ENCODE results near the gene HTR3A.
"Not testable (repeated sequence)": the region's sequence is repeated elsewhere in the genome, so short reads cannot be mapped to it uniquely, and the experiment has no call there.

The HTR3A gene

GRCh38 chr11:113974741-113975470 lies at the start of gene HTR3A:
HTR3A (plus strand) TSS chr11:113975108; CDS start chr11:113975326, 218 bp downstream.
- no peak for TF ChIP-seq CTCF (conservative IDR thresholded peaks at IDR 0.05; ENCODE audit: low read depth, low read length)
- no peak for DNase-seq (ENCODE audit: low read depth)
- H3K4me3 ChIP-seq (ENCODE audit: low read length), result no peak within 1 kb of the TSS

DNA sequence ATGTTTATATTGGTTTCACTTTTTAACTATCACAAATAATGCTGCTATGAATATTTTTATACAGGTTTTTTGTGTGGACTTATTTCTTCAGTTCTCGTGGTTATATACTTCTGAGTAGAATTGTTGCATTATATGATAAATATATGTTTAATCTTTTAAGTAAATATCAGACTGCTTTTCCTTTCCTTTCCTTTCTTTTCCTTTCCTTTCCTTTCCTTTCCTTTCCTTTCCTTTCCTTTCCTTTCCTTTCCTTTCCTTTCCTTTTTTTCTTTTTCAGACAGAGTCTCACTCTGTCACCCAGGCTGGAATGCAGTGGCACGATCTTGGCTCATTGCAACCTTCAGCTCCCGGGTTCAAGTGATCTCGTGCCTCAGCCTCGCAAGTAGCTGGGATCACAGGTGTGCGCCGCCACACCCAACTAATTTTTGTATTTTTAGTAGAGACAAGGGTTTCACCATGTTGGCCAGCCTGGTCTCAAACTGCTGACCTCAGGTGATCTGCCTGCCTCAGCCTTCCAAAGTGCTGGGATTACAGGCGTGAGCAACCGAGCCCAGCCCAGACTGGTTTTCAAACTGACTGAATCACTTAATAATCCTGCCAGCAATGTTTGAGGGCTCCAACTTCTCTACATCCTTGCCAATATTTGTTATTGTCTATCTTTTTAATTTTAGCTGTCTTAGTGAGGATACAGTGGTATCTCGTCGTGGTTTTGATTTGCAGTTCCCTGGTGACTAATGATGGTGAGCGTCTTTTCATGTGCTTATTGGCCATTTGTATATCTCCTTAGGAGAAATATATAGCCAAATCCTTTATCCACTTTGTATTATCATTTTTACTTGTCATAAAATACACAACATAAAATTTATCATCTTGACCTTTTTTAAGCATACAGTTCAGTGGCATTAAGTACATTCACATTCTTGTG lies 48.4 kb upstream of the HTR3A start:
- H3K4me3 ChIP-seq (ENCODE audit: low read length), result no peak overlapping the region

GRCh38 chr11:113928311-113928710 lies 46.6 kb upstream of the HTR3A start:
- no peak for TF ChIP-seq CTCF (conservative IDR thresholded peaks at IDR 0.05; ENCODE audit: low read depth, low read length)
- H3K4me3 ChIP-seq (ENCODE audit: low read length), result no peak overlapping the region

More for the DNA sequence above, 48.4 kb upstream of the HTR3A start:
- DNase-seq (ENCODE audit: low read depth), result no peak
- no peak for TF ChIP-seq CTCF (conservative IDR thresholded peaks at IDR 0.05; ENCODE audit: low read depth, low read length)

DNA sequence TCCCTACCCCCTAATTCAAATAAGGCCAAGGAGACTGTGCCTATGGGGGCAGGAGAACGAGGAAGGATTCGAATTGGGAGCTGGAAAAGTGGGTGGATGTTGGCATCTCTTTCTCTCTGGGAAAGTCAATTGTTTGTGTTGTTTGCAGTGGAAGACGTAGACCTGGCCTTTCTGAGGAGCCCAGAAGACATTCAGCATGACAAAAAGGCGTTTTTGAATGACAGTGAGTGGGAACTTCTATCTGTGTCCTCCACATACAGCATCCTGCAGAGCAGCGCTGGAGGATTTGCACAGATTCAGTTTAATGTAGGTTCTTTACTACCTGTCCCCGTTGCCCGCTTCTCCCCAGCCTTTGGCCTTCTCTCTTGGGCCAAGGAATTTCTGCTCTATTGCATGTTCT lies 42.1 kb upstream of the HTR3A start:
- no peak overlapping the region for H3K4me3 ChIP-seq (ENCODE audit: low read length)
- no peak for DNase-seq (ENCODE audit: low read depth)
- TF ChIP-seq CTCF (conservative IDR thresholded peaks at IDR 0.05; ENCODE audit: low read depth, low read length), result no peak

More at GRCh38 chr11:113928311-113928710, 46.6 kb upstream of the HTR3A start:
- no peak for DNase-seq (ENCODE audit: low read depth)

- DNase-seq (ENCODE audit: low read depth), result not testable (repeated sequence)
Measured at GRCh38 chr11:113934193-113934592, 40.7 kb upstream of the HTR3A start.

DNA sequence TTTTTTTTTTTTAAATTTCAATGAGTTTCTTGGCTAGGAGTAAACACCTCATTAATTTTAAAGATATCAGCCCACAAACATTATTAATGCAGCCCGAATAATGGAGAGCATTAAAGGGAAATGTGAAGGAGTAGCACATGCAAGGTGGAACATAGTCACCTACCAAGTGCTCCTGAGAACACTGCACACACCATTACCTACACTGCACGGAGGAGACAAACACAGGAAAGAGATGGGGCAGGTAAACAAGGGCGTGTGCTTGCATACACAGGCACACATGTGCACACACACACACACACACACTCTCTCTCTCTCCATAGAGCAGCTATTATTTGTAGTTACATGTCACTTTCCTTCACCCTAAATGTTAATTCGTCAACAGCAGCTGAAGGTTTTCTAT lies 40.1 kb upstream of the HTR3A start:
- TF ChIP-seq CTCF (conservative IDR thresholded peaks at IDR 0.05; ENCODE audit: low read depth, low read length), result no peak
- no peak overlapping the region for H3K4me3 ChIP-seq (ENCODE audit: low read length)
- DNase-seq (ENCODE audit: low read depth), result no peak

More at GRCh38 chr11:113934193-113934592, 40.7 kb upstream of the HTR3A start:
- not testable (repeated sequence) for H3K4me3 ChIP-seq (ENCODE audit: low read length)

GRCh38 chr11:113935858-113936257 lies 39.0 kb upstream of the HTR3A start:
- no peak for DNase-seq (ENCODE audit: low read depth)
- no peak overlapping the region for H3K4me3 ChIP-seq (ENCODE audit: low read length)
- no peak for TF ChIP-seq CTCF (conservative IDR thresholded peaks at IDR 0.05; ENCODE audit: low read depth, low read length)

All from retinal pigment epithelial cell (primary cell).